HG03045 (cell line): Measurements from ENCODE around the gene CHAMP1.
"Not testable (repeated sequence)": the region's sequence is repeated elsewhere in the genome, so short reads cannot be mapped to it uniquely, and the experiment has no call there.

ENCODE experiments used
- ATAC-seq: cut with Tn5 transposase; IDR thresholded peaks from one replicate; pipeline ENCODE4 v1.9.1; 2021; ENCODE audit warnings: mild to moderate bottlenecking, moderate library complexity; ENCODE audit not compliant: unreplicated experiment

Gene CHAMP1

GRCh38 chr13:114328595-114328994 lies 14.3 kb downstream of the CHAMP1 start:
- no peak for ATAC-seq

- ATAC-seq = no peak
Observed at GRCh38 chr13:114330086-114330485, 15.8 kb downstream of the CHAMP1 start.

GRCh38 chr13:114333881-114334280 lies 19.6 kb downstream of the CHAMP1 start:
- ATAC-seq = not testable (repeated sequence)

- ATAC-seq = no peak
Observed at GRCh38 chr13:114334305-114335053, 20.2 kb downstream of the CHAMP1 start.

GRCh38 chr13:114336457-114336856 lies 22.2 kb downstream of the CHAMP1 start:
- ATAC-seq = not testable (repeated sequence)

GRCh38 chr13:114338959-114339358 lies 24.7 kb downstream of the CHAMP1 start:
- ATAC-seq = no peak

GRCh38 chr13:114339857-114340534 lies 25.7 kb downstream of the CHAMP1 start:
- ATAC-seq = no peak

GRCh38 chr13:114341003-114341777 lies 26.9 kb downstream of the CHAMP1 start:
- no peak for ATAC-seq

- ATAC-seq = not testable (repeated sequence)
Observed at GRCh38 chr13:114347256-114347655, 33.0 kb downstream of the CHAMP1 start.

GRCh38 chr13:114352763-114353162 lies 38.5 kb downstream of the CHAMP1 start:
- ATAC-seq = not testable (repeated sequence)

GRCh38 chr13:114353382-114353781 lies 39.1 kb downstream of the CHAMP1 start:
- ATAC-seq = not testable (repeated sequence)
